C4-2B (cell line): ENCODE measurements around the gene COL4A1.

ENCODE experiments used
- CTCF ChIP-seq: fragments of 450-650 bp; conservative IDR thresholded peaks from 2 replicates; pipeline ENCODE4 v1.5.1; 2017; ENCODE audit warnings: mild to moderate bottlenecking
- ZFX ChIP-seq: fragments of 450-650 bp; IDR thresholded peaks from 2 replicates; pipeline ENCODE4 v1.6.1; 2017

- TF ChIP-seq CTCF (no peak), ZFX (no peak)
Observed at GRCh38 chr13:110173247-110173818, 133.6 kb downstream of the COL4A1 start.
